GM12873 (cell line): ENCODE data around the gene NFATC1.

Source experiments
- TF ChIP-seq, protein P1 (sequence below): IDR thresholded peaks from 2 replicates; pipeline ENCODE4 v1.5.1; 2012; ENCODE audit warnings: low read depth, mild to moderate bottlenecking, moderate library complexity, low read length, control low read depth; ENCODE audit not compliant: insufficient read depth; ENCODE audit errors: missing control alignments

Gene NFATC1

DNA sequence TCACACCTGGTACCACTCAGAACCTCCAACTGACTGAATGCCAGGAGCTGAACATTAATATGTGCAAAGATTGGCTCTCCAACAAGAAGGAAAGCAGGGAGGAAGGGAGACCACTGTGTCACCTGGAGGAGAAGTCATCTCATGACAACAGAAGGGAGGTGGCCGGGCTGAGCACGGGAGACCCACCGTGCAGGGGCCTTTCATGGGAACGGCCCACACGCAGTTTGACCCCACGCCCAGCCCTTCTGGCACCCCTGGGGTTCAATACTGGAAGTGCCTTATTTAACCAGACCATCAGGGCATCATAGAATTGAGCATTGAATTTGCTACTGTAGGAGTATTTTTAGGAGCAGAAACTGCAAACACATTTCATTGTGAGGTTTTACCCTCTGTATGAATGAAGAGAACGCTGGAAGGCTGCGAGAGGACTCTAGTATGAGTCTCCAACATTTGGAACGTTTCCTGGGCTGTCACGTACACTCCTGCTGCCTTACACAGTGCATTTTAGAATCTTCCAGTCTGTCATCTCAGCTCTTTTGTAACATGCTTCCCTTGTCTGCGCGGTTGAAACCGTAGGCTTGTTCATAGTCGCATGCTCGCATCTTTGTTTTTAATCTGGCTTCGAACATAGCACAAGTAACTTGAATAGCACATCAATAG lies 132.1 kb downstream of the NFATC1 start:
- TF ChIP-seq, protein P1, sequence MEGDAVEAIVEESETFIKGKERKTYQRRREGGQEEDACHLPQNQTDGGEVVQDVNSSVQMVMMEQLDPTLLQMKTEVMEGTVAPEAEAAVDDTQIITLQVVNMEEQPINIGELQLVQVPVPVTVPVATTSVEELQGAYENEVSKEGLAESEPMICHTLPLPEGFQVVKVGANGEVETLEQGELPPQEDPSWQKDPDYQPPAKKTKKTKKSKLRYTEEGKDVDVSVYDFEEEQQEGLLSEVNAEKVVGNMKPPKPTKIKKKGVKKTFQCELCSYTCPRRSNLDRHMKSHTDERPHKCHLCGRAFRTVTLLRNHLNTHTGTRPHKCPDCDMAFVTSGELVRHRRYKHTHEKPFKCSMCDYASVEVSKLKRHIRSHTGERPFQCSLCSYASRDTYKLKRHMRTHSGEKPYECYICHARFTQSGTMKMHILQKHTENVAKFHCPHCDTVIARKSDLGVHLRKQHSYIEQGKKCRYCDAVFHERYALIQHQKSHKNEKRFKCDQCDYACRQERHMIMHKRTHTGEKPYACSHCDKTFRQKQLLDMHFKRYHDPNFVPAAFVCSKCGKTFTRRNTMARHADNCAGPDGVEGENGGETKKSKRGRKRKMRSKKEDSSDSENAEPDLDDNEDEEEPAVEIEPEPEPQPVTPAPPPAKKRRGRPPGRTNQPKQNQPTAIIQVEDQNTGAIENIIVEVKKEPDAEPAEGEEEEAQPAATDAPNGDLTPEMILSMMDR = no peak

DNA sequence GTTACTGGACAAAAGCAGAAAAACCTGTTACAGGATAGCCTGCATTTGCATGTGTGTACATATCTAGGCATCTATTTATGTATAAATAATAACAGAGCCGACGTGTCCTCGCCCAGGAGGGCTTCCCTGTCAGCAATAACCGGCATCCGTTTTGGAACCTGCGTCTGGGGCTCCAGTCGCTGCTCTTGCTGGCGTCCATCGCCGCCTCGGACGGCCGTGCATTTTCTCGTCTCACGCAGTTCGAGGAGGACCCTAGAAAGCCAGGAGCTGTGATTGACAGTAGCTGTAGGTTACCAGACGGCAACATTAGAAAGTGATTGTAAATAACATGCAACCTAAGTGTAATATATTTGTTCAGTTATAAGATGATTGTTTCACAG lies 132.6 kb downstream of the NFATC1 start:
- TF ChIP-seq, protein P1 = no peak

GRCh38 chr18:79528846-79529245 lies 133.1 kb downstream of the NFATC1 start:
- TF ChIP-seq, protein P1 = peak; percentile 89

GRCh38 chr18:79529296-79529695 lies 133.6 kb downstream of the NFATC1 start:
- TF ChIP-seq, protein P1 = no peak

- TF ChIP-seq, protein P1 = no peak
Observed at GRCh38 chr18:79529991-79530390, 134.3 kb downstream of the NFATC1 start.

DNA sequence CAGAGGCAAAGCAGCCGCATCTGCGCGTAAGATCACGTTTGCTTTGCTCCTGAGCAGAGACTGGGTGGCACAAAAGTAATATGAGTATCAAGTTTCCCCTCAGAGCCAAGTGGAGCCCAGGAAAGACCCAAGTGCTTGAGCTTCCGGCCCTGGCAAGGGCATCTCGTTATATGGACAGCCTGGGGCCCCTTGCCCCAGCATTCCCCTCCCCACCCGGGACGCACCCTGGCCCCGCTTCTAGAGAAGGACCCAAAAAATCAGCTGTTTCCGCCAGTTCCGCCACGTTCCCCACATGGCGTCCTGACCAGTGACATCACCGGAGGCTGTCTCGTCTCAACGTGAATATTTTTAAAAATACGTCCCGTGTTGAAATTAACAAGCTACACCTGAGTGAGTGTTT lies 135.1 kb downstream of the NFATC1 start:
- TF ChIP-seq, protein P1 = no peak

- TF ChIP-seq, protein P1 = no peak
Observed at GRCh38 chr18:79531386-79531785, 135.7 kb downstream of the NFATC1 start.
